ENCODE measurements around the gene PYROXD2. TPM values are rescaled to one million over a fixed set of nuclear protein-coding genes. Genes with fewer than 3 reads are reported as not detected.

Gene PYROXD2
- total RNA-seq, 1 experiment from 2014 or later = 2.3 TPM

DNA sequence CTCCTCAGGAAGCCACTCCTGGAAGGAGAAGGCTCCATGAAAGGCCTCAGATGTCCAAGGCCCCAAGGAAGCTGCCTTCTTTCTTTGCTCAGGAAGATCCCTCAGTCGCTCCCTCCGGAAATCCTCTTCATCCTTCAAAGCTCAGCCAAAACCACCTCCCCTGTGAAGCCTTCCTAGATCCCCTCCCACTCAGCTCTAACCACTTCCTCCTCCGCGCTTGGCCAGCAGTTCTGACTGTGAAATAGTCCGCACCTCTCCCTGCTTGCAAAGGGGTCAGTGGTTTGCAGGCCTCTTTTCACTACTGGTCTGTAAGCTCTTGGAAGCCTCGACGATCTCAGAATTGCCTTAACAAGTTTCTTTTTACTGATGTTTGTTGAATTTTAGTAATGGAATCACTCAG is 23.9 kb downstream of the PYROXD2 start:
- ATAC-seq (no peak), DNase-seq (ENCODE audit: low read depth, low spot score) (no peak)
- in situ Hi-C loops (cut with HindIII; ENCODE audit: low pct_unique_long_range_greater_than_20kb, low sequenced_read_pairs) (no loop called here), intact Hi-C loops (cut with micrococcal nuclease; ENCODE audit: unreplicated experiment) (loop anchor here (10.0 kb wide), 1 partner anchor 126 kb away; the partner anchor contains the start of gene LOXL4)
- H3K27me3 ChIP-seq (ENCODE audit: control insufficient read depth, insufficient read depth, low read length) = peaks cover 5% of the 10 kb centered on the region; the same call in 1 of the 2 replicates
- H3K36me3 ChIP-seq (ENCODE audit: control insufficient read depth, insufficient read depth, low read length) = no peaks in the 10 kb centered on the region
- H3K9me3 ChIP-seq (ENCODE audit: control insufficient read depth, insufficient read depth, low read depth, low read length) = no peaks in the 10 kb centered on the region
- ChIA-PET CTCF (interaction anchor here (1.1 kb wide), 1 partner anchor 34 kb away, joined by 3 read pairs; no protein-coding TSS in a partner anchor), POLR2A (no interaction called here)
- TF ChIP-seq SIN3A (IDR thresholded peaks at IDR 0.05; ENCODE audit: borderline replicate concordance, insufficient read depth, low read depth, low read length) (no peak), TCF7L2 (IDR thresholded peaks at IDR 0.05; ENCODE audit: low read depth, low read length) (no peak), POLR2AphosphoS5 (IDR thresholded peaks at IDR 0.05; ENCODE audit: low read depth, low read length) (no peak)
- TF ChIP-seq, protein P1, sequence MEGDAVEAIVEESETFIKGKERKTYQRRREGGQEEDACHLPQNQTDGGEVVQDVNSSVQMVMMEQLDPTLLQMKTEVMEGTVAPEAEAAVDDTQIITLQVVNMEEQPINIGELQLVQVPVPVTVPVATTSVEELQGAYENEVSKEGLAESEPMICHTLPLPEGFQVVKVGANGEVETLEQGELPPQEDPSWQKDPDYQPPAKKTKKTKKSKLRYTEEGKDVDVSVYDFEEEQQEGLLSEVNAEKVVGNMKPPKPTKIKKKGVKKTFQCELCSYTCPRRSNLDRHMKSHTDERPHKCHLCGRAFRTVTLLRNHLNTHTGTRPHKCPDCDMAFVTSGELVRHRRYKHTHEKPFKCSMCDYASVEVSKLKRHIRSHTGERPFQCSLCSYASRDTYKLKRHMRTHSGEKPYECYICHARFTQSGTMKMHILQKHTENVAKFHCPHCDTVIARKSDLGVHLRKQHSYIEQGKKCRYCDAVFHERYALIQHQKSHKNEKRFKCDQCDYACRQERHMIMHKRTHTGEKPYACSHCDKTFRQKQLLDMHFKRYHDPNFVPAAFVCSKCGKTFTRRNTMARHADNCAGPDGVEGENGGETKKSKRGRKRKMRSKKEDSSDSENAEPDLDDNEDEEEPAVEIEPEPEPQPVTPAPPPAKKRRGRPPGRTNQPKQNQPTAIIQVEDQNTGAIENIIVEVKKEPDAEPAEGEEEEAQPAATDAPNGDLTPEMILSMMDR (IDR thresholded peaks at IDR 0.05) = no peak
- TF ChIP-seq, protein P2, sequence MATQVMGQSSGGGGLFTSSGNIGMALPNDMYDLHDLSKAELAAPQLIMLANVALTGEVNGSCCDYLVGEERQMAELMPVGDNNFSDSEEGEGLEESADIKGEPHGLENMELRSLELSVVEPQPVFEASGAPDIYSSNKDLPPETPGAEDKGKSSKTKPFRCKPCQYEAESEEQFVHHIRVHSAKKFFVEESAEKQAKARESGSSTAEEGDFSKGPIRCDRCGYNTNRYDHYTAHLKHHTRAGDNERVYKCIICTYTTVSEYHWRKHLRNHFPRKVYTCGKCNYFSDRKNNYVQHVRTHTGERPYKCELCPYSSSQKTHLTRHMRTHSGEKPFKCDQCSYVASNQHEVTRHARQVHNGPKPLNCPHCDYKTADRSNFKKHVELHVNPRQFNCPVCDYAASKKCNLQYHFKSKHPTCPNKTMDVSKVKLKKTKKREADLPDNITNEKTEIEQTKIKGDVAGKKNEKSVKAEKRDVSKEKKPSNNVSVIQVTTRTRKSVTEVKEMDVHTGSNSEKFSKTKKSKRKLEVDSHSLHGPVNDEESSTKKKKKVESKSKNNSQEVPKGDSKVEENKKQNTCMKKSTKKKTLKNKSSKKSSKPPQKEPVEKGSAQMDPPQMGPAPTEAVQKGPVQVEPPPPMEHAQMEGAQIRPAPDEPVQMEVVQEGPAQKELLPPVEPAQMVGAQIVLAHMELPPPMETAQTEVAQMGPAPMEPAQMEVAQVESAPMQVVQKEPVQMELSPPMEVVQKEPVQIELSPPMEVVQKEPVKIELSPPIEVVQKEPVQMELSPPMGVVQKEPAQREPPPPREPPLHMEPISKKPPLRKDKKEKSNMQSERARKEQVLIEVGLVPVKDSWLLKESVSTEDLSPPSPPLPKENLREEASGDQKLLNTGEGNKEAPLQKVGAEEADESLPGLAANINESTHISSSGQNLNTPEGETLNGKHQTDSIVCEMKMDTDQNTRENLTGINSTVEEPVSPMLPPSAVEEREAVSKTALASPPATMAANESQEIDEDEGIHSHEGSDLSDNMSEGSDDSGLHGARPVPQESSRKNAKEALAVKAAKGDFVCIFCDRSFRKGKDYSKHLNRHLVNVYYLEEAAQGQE (IDR thresholded peaks at IDR 0.05; ENCODE audit: insufficient read depth in 1 of 2, low read depth in 2 of 2, low read length in 1 of 2) = no peak
- no peak overlapping the region for H3K27ac ChIP-seq (ENCODE audit: low read length)
- no peak overlapping the region for H3K4me3 ChIP-seq (ENCODE audit: low read depth in 2 of 2, low read length in 2 of 2)
- no TSS peak for BruUV-seq (replicated peaks)
- no peaks in the 10 kb centered on the region for H3K4me1 ChIP-seq (ENCODE audit: control insufficient read depth, insufficient read depth, low read length)

DNA sequence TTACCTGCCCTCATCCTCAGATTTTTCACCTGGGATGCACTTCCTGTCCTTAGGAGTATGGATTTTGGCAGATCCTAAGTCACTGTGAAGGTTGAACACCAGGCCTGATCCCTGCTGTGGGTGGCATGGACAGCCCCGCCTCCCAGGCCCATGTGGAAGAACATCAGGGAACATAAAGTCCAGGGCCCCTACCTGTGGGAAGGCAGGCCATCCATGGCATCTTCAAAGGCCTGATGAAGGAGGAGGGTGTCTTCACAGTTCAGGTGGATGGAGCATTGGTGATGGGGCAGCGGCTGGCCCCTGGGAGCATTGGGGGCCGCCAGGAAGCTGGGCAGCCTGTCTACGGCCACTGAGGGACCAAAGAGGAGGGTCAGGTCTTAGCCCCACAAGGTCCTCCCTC is 24.6 kb downstream of the PYROXD2 start:
- no TSS peak for BruUV-seq (replicated peaks)
- Histone ChIP-seq H3K9me3 (ENCODE audit: control insufficient read depth, insufficient read depth, low read depth, low read length) (no peaks in the 10 kb centered on the region), H3K27ac (ENCODE audit: low read length) (no peak overlapping the region), H3K4me3 (ENCODE audit: low read depth in 2 of 2, low read length in 2 of 2) (no peak overlapping the region), H3K27me3 (ENCODE audit: control insufficient read depth, insufficient read depth, low read length) (peaks cover 5% of the 10 kb centered on the region; the same call in 1 of the 2 replicates), H3K4me1 (ENCODE audit: control insufficient read depth, insufficient read depth, low read length) (no peaks in the 10 kb centered on the region), H3K36me3 (ENCODE audit: control insufficient read depth, insufficient read depth, low read length) (no peaks in the 10 kb centered on the region)
- in situ Hi-C loops (cut with HindIII; ENCODE audit: low pct_unique_long_range_greater_than_20kb, low sequenced_read_pairs) = no loop called here
- TF ChIP-seq, protein P1 (IDR thresholded peaks at IDR 0.05) = no peak
- TF ChIP-seq TCF7L2 (IDR thresholded peaks at IDR 0.05; ENCODE audit: low read depth, low read length) (no peak), POLR2AphosphoS5 (IDR thresholded peaks at IDR 0.05; ENCODE audit: low read depth, low read length) (no peak), SIN3A (IDR thresholded peaks at IDR 0.05; ENCODE audit: borderline replicate concordance, insufficient read depth, low read depth, low read length) (no peak)
- TF ChIP-seq, protein P2 (IDR thresholded peaks at IDR 0.05; ENCODE audit: insufficient read depth in 1 of 2, low read depth in 2 of 2, low read length in 1 of 2) = no peak
- ChIA-PET CTCF (no interaction called here), POLR2A (no interaction called here)
- DNase-seq (ENCODE audit: low read depth, low spot score) = no peak
- intact Hi-C loops (cut with micrococcal nuclease; ENCODE audit: unreplicated experiment) = loop anchor here (10.0 kb wide), 1 partner anchor 126 kb away; the partner anchor contains the start of gene LOXL4
- ATAC-seq = no peak
